Lung (tissue), 12 donors: ENCODE results near the gene DNAAF5. TPM values are rescaled to one million over a fixed set of nuclear protein-coding genes. Genes with fewer than 3 reads are reported as not detected.

Experiments used
- ATAC-seq: fragments of 200-7000 bp; cut with Tn5 transposase; one replicate; pipeline ENCODE4 v1.9.1; 2020; ENCODE audit warnings: moderate number of reproducible peaks; ENCODE audit not compliant: insufficient read depth, low FRiP score
- DNase-seq, 3 donors: peaks; one replicate each; pipeline ENCODE4 v3.0.0-alpha.2; 2013 to 2017
- H3K27ac ChIP-seq, 2 donors: one replicate each; pipeline ENCODE4 v1.5.1; 2013; ENCODE audit warnings: mild to moderate bottlenecking in 2 of 2, moderate library complexity in 2 of 2, control low read depth in 1 of 2, inconsistent platforms in 1 of 2, low read depth in 1 of 2, low read length in 1 of 2
- H3K27me3 ChIP-seq, 3 donors: one replicate each; pipeline ENCODE4 v1.5.1; 2013; ENCODE audit warnings: low read length in 2 of 3; ENCODE audit not compliant: control insufficient read depth in 3 of 3, insufficient read depth in 3 of 3
- H3K36me3 ChIP-seq, 4 donors: one replicate each; pipeline ENCODE4 v1.5.1; 2013; ENCODE audit warnings: low read length in 4 of 4, mild to moderate bottlenecking in 1 of 4, moderate library complexity in 1 of 4; ENCODE audit not compliant: control insufficient read depth in 4 of 4, insufficient read depth in 4 of 4
- H3K4me1 ChIP-seq, 5 donors: one replicate each; pipeline ENCODE4 v1.5.1; 2013; ENCODE audit warnings: low read length in 5 of 5, mild to moderate bottlenecking in 2 of 5, moderate library complexity in 1 of 5; ENCODE audit not compliant: control insufficient read depth in 5 of 5, insufficient read depth in 5 of 5
- H3K4me3 ChIP-seq: one replicate; pipeline ENCODE4 v1.5.1; 2013; ENCODE audit warnings: mild to moderate bottlenecking, control low read depth, moderate library complexity
- H3K9ac ChIP-seq, 2 donors: one replicate each; pipeline ENCODE4 v1.5.1; 2013; ENCODE audit warnings: low read length in 2 of 2, control low read depth in 1 of 2; ENCODE audit not compliant: insufficient read depth in 1 of 2
- H3K9me3 ChIP-seq, 4 donors: one replicate each; pipeline ENCODE4 v1.5.1; 2013; ENCODE audit warnings: low read length in 3 of 4, mild to moderate bottlenecking in 1 of 4, moderate library complexity in 1 of 4; ENCODE audit not compliant: control insufficient read depth in 4 of 4, insufficient read depth in 3 of 4
- CTCF ChIP-seq: IDR thresholded peaks from 2 replicates; pipeline ENCODE4 v1.5.1; 2012; ENCODE audit warnings: mild to moderate bottlenecking; ENCODE audit errors: control extremely low read depth, extremely low read depth
- WGBS, 2 donors: extraction: QIAGEN DNeasy Blood & Tissue Kit; methylation state at CpG; one replicate each; pipeline ENCODE4 v1.1.7; 2013; 5-methylcytosine and 5-hydroxymethylcytosine counted together
- polyA plus RNA-seq, 2 donors: library from polyadenylated mRNA; stranded (reverse); fragments of 200-250 nt; gene quantifications; one replicate each; pipeline ENCODE4 v1.2.1, GENCODE V29; 2013
- total RNA-seq, 2 donors: library from RNA; depleted of rRNA in 1 of 2; stranded (reverse); fragments of >200 nt in 1 of 2; gene quantifications; one replicate each; pipeline ENCODE4 v1.2.1, GENCODE V29; 2014 to 2021
- donor health status: control.
- donor health status: control.
- donor health status: Bipolar disorder and iron deficiency.
- donor health status: healthy.
- donor health status: DM: yes; HTN: yes; CAD: no.

The DNAAF5 gene
- total and polyA plus RNA-seq, 4 donors, result 10.2 to 30.2 (median 18.6) TPM

DNA sequence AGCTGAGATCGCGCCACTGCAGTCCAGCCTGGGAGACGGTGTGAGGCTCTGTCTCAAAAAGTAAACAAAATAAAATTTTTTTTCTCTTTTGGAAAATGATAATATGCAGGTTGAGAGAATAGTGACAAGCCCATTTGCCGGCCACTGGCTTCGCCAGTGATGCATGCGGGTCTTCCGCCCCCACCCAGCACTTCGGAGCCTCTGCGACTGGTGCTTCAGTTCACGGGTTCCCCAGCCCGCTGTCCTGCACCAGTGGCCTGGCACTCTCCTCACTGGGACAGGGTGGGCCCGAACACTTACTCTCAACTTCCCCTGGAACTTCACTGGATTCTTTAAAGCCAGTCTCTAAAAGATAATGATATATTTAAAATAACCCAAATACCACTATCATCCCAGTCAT, 108.5 kb downstream of the DNAAF5 start:
- Histone ChIP-seq H3K9me3 (no peaks in the 10 kb centered on the region), H3K4me1 (peaks cover 3 to 23% (median 7%) of the 10 kb centered on the region in 5 donors), H3K4me3 (no peak overlapping the region), H3K36me3 (peaks cover 0 to 18% (median 12%) of the 10 kb centered on the region in 4 donors), H3K9ac (no peak overlapping the region), H3K27me3 (no peaks in the 10 kb centered on the region), H3K27ac (no peak overlapping the region)
- 95 to 96% methylated on average over 12 of the region's 12 CpGs for WGBS, 2 donors
- ATAC-seq (no peak), DNase-seq (no peak)
- no peak for TF ChIP-seq CTCF

- peaks cover 0 to 22% (median 15%) of the 10 kb centered on the region in 4 donors for H3K36me3 ChIP-seq
- H3K4me3 ChIP-seq, result no peak overlapping the region
- H3K9ac ChIP-seq, result no peak overlapping the region
- no peaks in the 10 kb centered on the region for H3K27me3 ChIP-seq
- no peaks in the 10 kb centered on the region for H3K9me3 ChIP-seq
- peaks cover 3 to 18% (median 7%) of the 10 kb centered on the region in 5 donors for H3K4me1 ChIP-seq
- no peak for ATAC-seq
- TF ChIP-seq CTCF, result no peak
- H3K27ac ChIP-seq, result peak overlapping the region; percentile 46 to 52
- 64 to 77% methylated on average over 27 of the region's 27 CpGs for WGBS, 2 donors
- no peak for DNase-seq
Measured at GRCh38 chr7:835485-836401, 109.2 kb downstream of the DNAAF5 start.

Other genes starting within 250 kb of the DNAAF5 start
- 10 to 100 TPM; 26.1 to 40.6 TPM for gene PDGFA, start 206.9 kb upstream of the DNAAF5 start, total RNA-seq
- gene PDGFA, start 206.9 kb upstream of the DNAAF5 start, polyA plus RNA-seq, result 10 to 100 TPM; 21.8 to 25.1 TPM
- gene PRKAR1B, start 582 bp downstream of the DNAAF5 start, total RNA-seq, result 10 to 100 TPM; 14.7 to 32.0 TPM
- 10 to 100 TPM; 11.3 to 17.8 TPM for gene PRKAR1B, start 582 bp downstream of the DNAAF5 start, polyA plus RNA-seq
- 100 to 1,000 TPM; 133 to 349 TPM for gene SUN1, start 105.8 kb downstream of the DNAAF5 start, total RNA-seq
- 10 to 100 TPM; 69.6 to 74.4 TPM for gene SUN1, start 105.8 kb downstream of the DNAAF5 start, polyA plus RNA-seq
- 10 to 100 TPM; 34.1 to 39.9 TPM for gene GET4, start 149.9 kb downstream of the DNAAF5 start, total RNA-seq
- gene GET4, start 149.9 kb downstream of the DNAAF5 start, polyA plus RNA-seq, result 10 to 100 TPM; 40.1 to 41.8 TPM
- 10 to 100 TPM; 11.5 to 34.2 TPM for gene ADAP1, start 228.0 kb downstream of the DNAAF5 start, total RNA-seq
- 10 to 100 TPM; 31.0 to 39.0 TPM for gene ADAP1, start 228.0 kb downstream of the DNAAF5 start, polyA plus RNA-seq
- gene COX19, start 248.8 kb downstream of the DNAAF5 start, total RNA-seq, result 10 to 100 TPM in 1 of 2 donors, 1 to 10 TPM in 1; 10.0 to 17.0 TPM
- gene COX19, start 248.8 kb downstream of the DNAAF5 start, polyA plus RNA-seq, result 1 to 10 TPM; 5.6 to 6.0 TPM